ENCODE data around the gene ETV5. TPM values are rescaled to one million over a fixed set of nuclear protein-coding genes. Genes with fewer than 3 reads are reported as not detected.

ETV5 gene
- 42.3 and 44.5 TPM in 2 replicates for total RNA-seq

GRCh38 chr3:186108941-186109865 lies at the start of gene ETV5:
ETV5 (minus strand) TSS chr3:186109089; CDS start chr3:186105868, 3,221 bp downstream.
- peak within 1 kb of the TSS; percentile 91 for H3K4me3 ChIP-seq (ENCODE audit: insufficient read depth, low read length)
- no peak for TF ChIP-seq CTCF (IDR thresholded peaks at IDR 0.05; ENCODE audit: extremely low read depth, low read depth, low read length)
- no peaks in the 10 kb centered on the region for H3K9me3 ChIP-seq (ENCODE audit: low read depth, low read length)
- H3K36me3 ChIP-seq (ENCODE audit: insufficient read depth, low read length) = no peaks in the 10 kb centered on the region
- peaks cover 10% of the 10 kb centered on the region for H3K27me3 ChIP-seq (ENCODE audit: insufficient read depth, low read length)
- H3K79me2 ChIP-seq (ENCODE audit: insufficient read depth, low read length) = peaks cover 33% of the 10 kb centered on the region
- H3K4me1 ChIP-seq (ENCODE audit: insufficient read depth, low read length) = peaks cover 31% of the 10 kb centered on the region
- peak within 1 kb of the TSS; percentile 99 for H3K4me2 ChIP-seq (ENCODE audit: insufficient read depth, low read length)
- peak within 1 kb of the TSS; percentile 99 for H2AFZ ChIP-seq (ENCODE audit: low read length)
- H4K20me1 ChIP-seq (ENCODE audit: insufficient read depth, low read length) = peaks cover 9% of the 10 kb centered on the region
- peak within 1 kb of the TSS; percentile 96 for H3K27ac ChIP-seq (ENCODE audit: low read depth, low read length)
- DNase-seq (ENCODE audit: insufficient read length, low spot score, missing footprints) = peak; percentile 99

GRCh38 chr3:186154641-186155040 lies 45.8 kb upstream of the ETV5 start:
- no peak for DNase-seq (ENCODE audit: insufficient read length, low spot score, missing footprints)
- H3K4me1 ChIP-seq (ENCODE audit: insufficient read depth, low read length) = no peaks in the 10 kb centered on the region
- no peak for TF ChIP-seq CTCF (IDR thresholded peaks at IDR 0.05; ENCODE audit: extremely low read depth, low read depth, low read length)
- no peaks in the 10 kb centered on the region for H3K9me3 ChIP-seq (ENCODE audit: low read depth, low read length)
- H3K79me2 ChIP-seq (ENCODE audit: insufficient read depth, low read length) = no peaks in the 10 kb centered on the region
- no peak overlapping the region for H2AFZ ChIP-seq (ENCODE audit: low read length)
- H3K4me2 ChIP-seq (ENCODE audit: insufficient read depth, low read length) = no peak overlapping the region
- H3K27ac ChIP-seq (ENCODE audit: low read depth, low read length) = no peak overlapping the region
- H3K27me3 ChIP-seq (ENCODE audit: insufficient read depth, low read length) = no peaks in the 10 kb centered on the region
- no peaks in the 10 kb centered on the region for H4K20me1 ChIP-seq (ENCODE audit: insufficient read depth, low read length)
- H3K36me3 ChIP-seq (ENCODE audit: insufficient read depth, low read length) = no peaks in the 10 kb centered on the region
- no peak overlapping the region for H3K4me3 ChIP-seq (ENCODE audit: insufficient read depth, low read length)

- Histone ChIP-seq H3K79me2 (ENCODE audit: insufficient read depth, low read length) (no peaks in the 10 kb centered on the region), H3K9me3 (ENCODE audit: low read depth, low read length) (no peaks in the 10 kb centered on the region), H2AFZ (ENCODE audit: low read length) (no peak overlapping the region), H3K36me3 (ENCODE audit: insufficient read depth, low read length) (no peaks in the 10 kb centered on the region), H3K4me3 (ENCODE audit: insufficient read depth, low read length) (no peak overlapping the region), H4K20me1 (ENCODE audit: insufficient read depth, low read length) (no peaks in the 10 kb centered on the region), H3K4me2 (ENCODE audit: insufficient read depth, low read length) (no peak overlapping the region), H3K27me3 (ENCODE audit: insufficient read depth, low read length) (no peaks in the 10 kb centered on the region), H3K4me1 (ENCODE audit: insufficient read depth, low read length) (no peaks in the 10 kb centered on the region), H3K27ac (ENCODE audit: low read depth, low read length) (no peak overlapping the region)
- no peak for DNase-seq (ENCODE audit: insufficient read length, low spot score, missing footprints)
- TF ChIP-seq CTCF (IDR thresholded peaks at IDR 0.05; ENCODE audit: extremely low read depth, low read depth, low read length) = no peak
Observed at GRCh38 chr3:186152889-186153292, 44.0 kb upstream of the ETV5 start.

- DNase-seq (ENCODE audit: insufficient read length, low spot score, missing footprints) = no peak
- Histone ChIP-seq H3K27ac (ENCODE audit: low read depth, low read length) (no peak overlapping the region), H3K4me3 (ENCODE audit: insufficient read depth, low read length) (no peak overlapping the region), H3K27me3 (ENCODE audit: insufficient read depth, low read length) (no peaks in the 10 kb centered on the region), H3K79me2 (ENCODE audit: insufficient read depth, low read length) (no peaks in the 10 kb centered on the region), H4K20me1 (ENCODE audit: insufficient read depth, low read length) (no peaks in the 10 kb centered on the region), H3K4me2 (ENCODE audit: insufficient read depth, low read length) (no peak overlapping the region), H3K9me3 (ENCODE audit: low read depth, low read length) (no peaks in the 10 kb centered on the region), H3K4me1 (ENCODE audit: insufficient read depth, low read length) (no peaks in the 10 kb centered on the region), H2AFZ (ENCODE audit: low read length) (no peak overlapping the region), H3K36me3 (ENCODE audit: insufficient read depth, low read length) (no peaks in the 10 kb centered on the region)
- TF ChIP-seq CTCF (IDR thresholded peaks at IDR 0.05; ENCODE audit: extremely low read depth, low read depth, low read length) = no peak
Observed at GRCh38 chr3:186152361-186152798, 43.5 kb upstream of the ETV5 start.

Data from osteoblast (primary cell).